Measurements from ENCODE around the gene PPM1D.

GRCh38 chr17:60579551-60579950 lies 20.4 kb upstream of the PPM1D start:
- TF ChIP-seq ZBTB7A (IDR thresholded peaks at IDR 0.05; ENCODE audit: low read depth) (no peak), TAF1 (IDR thresholded peaks at IDR 0.05; ENCODE audit: low read depth) (no peak), CREB1 (IDR thresholded peaks at IDR 0.05; ENCODE audit: low read depth) (no peak), MAX (IDR thresholded peaks at IDR 0.05) (no peak), RAD21 (IDR thresholded peaks at IDR 0.05; ENCODE audit: low read depth) (no peak), TCF12 (IDR thresholded peaks at IDR 0.05; ENCODE audit: low read depth) (no peak), REST (IDR thresholded peaks at IDR 0.05; ENCODE audit: low read depth) (no peak), TEAD4 (IDR thresholded peaks at IDR 0.05) (no peak), YY1 (IDR thresholded peaks at IDR 0.05; ENCODE audit: low read depth) (no peak), EP300 (IDR thresholded peaks at IDR 0.05; ENCODE audit: borderline replicate concordance) (no peak), FOXM1 (IDR thresholded peaks at IDR 0.05; ENCODE audit: borderline replicate concordance, low read depth) (no peak), CEBPB (IDR thresholded peaks at IDR 0.05) (no peak)
